ENCODE results near the gene BPNT1. TPM values are rescaled to one million over a fixed set of nuclear protein-coding genes. Genes with fewer than 3 reads are reported as not detected.

The BPNT1 gene
- total and polyA plus RNA-seq, 2 of the 13 experiments (the other 11 are each of a cell fraction or from before 2014, with no cell fraction given): 35.2 to 43.9 TPM

DNA sequence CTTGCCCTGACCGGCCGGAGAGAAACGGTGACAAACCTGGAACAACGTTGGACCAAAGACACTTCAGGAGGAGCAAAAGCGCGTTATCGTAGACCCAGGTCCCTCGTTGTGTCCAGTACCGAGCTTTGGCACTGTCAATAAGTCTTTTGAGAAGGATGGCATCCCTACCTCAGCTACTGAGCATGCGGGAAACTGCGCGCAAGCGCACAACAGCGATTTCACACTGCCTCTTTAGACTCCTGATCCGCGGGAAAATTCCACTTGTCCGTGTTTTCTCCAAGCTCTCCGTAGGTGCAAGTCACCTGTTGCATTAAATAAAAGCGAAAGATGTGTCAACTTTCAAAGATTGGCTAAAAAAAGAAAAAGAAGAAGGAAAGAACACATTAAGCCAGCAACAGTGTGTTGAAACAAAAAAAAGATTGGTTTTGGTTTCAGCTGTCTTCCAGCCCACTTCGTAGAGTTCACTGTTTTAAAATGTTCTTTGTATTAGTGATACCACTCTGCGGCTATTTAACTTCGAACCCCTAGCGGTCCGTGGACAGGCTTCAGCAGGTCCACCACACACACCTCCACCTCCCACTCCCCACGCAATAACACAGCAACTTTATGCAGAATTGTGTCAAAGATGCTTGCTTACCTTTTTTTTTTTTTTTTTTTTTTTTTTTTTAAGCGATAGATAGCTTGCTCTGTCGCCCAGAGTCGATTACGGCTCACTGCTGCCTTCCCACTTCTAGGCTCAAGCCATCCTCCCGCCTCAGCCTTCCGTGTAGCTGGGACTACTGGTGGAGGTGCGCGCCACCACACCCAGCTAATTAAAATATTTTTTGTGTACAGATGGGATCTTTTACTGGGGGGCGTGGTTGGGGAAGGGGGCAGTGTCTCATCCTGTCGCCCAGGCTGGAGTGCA lies at the start of gene BPNT1 (continued):
- TF ChIP-seq, protein P1, sequence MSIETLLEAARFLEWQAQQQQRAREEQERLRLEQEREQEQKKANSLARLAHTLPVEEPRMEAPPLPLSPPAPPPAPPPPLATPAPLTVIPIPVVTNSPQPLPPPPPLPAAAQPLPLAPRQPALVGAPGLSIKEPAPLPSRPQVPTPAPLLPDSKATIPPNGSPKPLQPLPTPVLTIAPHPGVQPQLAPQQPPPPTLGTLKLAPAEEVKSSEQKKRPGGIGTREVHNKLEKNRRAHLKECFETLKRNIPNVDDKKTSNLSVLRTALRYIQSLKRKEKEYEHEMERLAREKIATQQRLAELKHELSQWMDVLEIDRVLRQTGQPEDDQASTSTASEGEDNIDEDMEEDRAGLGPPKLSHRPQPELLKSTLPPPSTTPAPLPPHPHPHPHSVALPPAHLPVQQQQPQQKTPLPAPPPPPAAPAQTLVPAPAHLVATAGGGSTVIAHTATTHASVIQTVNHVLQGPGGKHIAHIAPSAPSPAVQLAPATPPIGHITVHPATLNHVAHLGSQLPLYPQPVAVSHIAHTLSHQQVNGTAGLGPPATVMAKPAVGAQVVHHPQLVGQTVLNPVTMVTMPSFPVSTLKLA (IDR thresholded peaks at IDR 0.05): no peak
- TF ChIP-seq NCOR1 (IDR thresholded peaks at IDR 0.05; ENCODE audit: borderline replicate concordance, low read length) (peak; percentile 30; the same call in 1 of the 2 replicates), EHMT2 (IDR thresholded peaks at IDR 0.05; ENCODE audit: borderline replicate concordance, low read depth, low read length) (no peak), FOXO4 (CRISPR knock-in tag; conservative IDR thresholded peaks at IDR 0.05) (no peak), MAF1 (CRISPR knock-in tag; IDR thresholded peaks at IDR 0.05; ENCODE audit: borderline replicate concordance) (no peak), ATF2 (CRISPR knock-in tag; IDR thresholded peaks at IDR 0.05) (0 out of 2 replicates have a peak, but pooled peaks have one; percentile 39), HNF4G (IDR thresholded peaks at IDR 0.05; ENCODE audit: borderline replicate concordance, low read depth, low read length) (peak; percentile 15; the same call in 1 of the 2 replicates), HNF4G (CRISPR knock-in tag; IDR thresholded peaks at IDR 0.05; ENCODE audit: borderline replicate concordance, low read depth) (no peak), ZNF354B (CRISPR knock-in tag; IDR thresholded peaks at IDR 0.05) (no peak), ZNF766 (CRISPR knock-in tag; IDR thresholded peaks at IDR 0.05; ENCODE audit: borderline replicate concordance) (0 out of 2 replicates have a peak, but pooled peaks have one; percentile 26), HMGXB4 (CRISPR knock-in tag; IDR thresholded peaks at IDR 0.05; ENCODE audit: borderline replicate concordance in 1 of 2, low read depth in 1 of 2) (peak; percentile 61 to 81; a peak in 3 of 4 replicates), SETDB1 (CRISPR knock-in tag; IDR thresholded peaks at IDR 0.05; ENCODE audit: borderline replicate concordance) (no peak), ZNF430 (CRISPR knock-in tag; IDR thresholded peaks at IDR 0.05) (peak; percentile 43; the same call in 1 of the 2 replicates)
- TF ChIP-seq, protein P2, sequence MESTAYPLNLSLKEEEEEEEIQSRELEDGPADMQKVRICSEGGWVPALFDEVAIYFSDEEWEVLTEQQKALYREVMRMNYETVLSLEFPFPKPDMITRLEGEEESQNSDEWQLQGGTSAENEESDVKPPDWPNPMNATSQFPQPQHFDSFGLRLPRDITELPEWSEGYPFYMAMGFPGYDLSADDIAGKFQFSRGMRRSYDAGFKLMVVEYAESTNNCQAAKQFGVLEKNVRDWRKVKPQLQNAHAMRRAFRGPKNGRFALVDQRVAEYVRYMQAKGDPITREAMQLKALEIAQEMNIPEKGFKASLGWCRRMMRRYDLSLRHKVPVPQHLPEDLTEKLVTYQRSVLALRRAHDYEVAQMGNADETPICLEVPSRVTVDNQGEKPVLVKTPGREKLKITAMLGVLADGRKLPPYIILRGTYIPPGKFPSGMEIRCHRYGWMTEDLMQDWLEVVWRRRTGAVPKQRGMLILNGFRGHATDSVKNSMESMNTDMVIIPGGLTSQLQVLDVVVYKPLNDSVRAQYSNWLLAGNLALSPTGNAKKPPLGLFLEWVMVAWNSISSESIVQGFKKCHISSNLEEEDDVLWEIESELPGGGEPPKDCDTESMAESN (CRISPR knock-in tag; conservative IDR thresholded peaks at IDR 0.05): no peak

All from HepG2 (cell line).